Colonic mucosa (tissue), 4 donors: ENCODE data around the gene ADCY2. TPM values are rescaled to one million over a fixed set of nuclear protein-coding genes. Genes with fewer than 3 reads are reported as not detected.

ENCODE experiments used
- DNase-seq: peaks from one replicate; pipeline ENCODE4 v3.0.0-alpha.2; 2020
- H3K27ac ChIP-seq: fragments of 200-600 bp; one replicate; pipeline ENCODE4 v1.8.0; 2021
- H3K27me3 ChIP-seq: fragments of 200-600 bp; one replicate; pipeline ENCODE4 v1.8.0; 2021
- H3K36me3 ChIP-seq: fragments of 200-600 bp; one replicate; pipeline ENCODE4 v1.8.0; 2021
- H3K4me1 ChIP-seq: fragments of 200-600 bp; one replicate; pipeline ENCODE4 v1.8.0; 2021; ENCODE audit warnings: mild to moderate bottlenecking
- H3K4me3 ChIP-seq: fragments of 200-600 bp; one replicate; pipeline ENCODE4 v1.8.0; 2021
- H3K9ac ChIP-seq, 2 donors: one replicate each; pipeline ENCODE4 v1.7.0; 2013; ENCODE audit warnings: control low read depth in 2 of 2, low read depth in 2 of 2, low read length in 2 of 2
- H3K9me3 ChIP-seq: fragments of 200-600 bp; one replicate; pipeline ENCODE4 v1.8.0; 2021
- intact Hi-C: fragments of 100-400 bp; cut with DNase I; formaldehyde crosslinking; loops from one replicate; pipeline ENCODE4 v1.14.1; 2022
- total RNA-seq, 2 donors: library from RNA; stranded (reverse); fragmentation: NEBNext Ultra II Directional in 1 of 2; extraction: Animal tissue kit (Norgen Biotek cat#: 25700) in 1 of 2; gene quantifications; one replicate each; pipeline ENCODE4 v1.2.1, GENCODE V29; 2021
- TF ChIP-seq, protein P1 (sequence below): fragments of 200-600 bp; IDR thresholded peaks from one replicate; pipeline ENCODE4 v1.8.0; 2022; ENCODE audit warnings: antibody characterized with exemption, mild to moderate bottlenecking
- donor health status: healthy.
- donor health status: DM: no; HTN: no; CAD: no.
- donor health status: DM: no; HTN: no; CAD: no.

ADCY2 gene
- total RNA-seq, 2 donors from 2014 or later, result 0.67 to 1.9 TPM

DNA sequence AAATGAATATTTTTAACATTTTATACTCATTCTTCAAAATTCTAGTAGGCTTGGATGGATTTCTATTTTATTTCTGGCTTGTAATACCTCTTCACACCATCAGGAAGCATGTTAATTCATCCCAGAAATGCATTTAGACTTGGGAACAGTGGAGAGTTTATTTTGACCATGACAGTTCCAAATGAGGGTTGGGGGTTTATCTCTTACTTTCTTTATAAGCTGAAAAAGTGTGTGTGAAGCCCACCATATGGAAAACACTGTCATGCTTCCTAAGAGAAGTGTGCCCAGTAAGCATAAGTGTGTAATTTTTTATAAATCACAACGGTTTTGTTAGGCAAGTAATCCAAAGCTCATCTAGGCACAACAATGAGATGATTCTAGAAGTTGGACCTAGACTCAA, 215.6 kb downstream of the ADCY2 start:
- Histone ChIP-seq H3K9me3 (no peaks in the 10 kb centered on the region), H3K9ac (no peak overlapping the region), H3K36me3 (no peaks in the 10 kb centered on the region), H3K4me1 (no peaks in the 10 kb centered on the region), H3K27ac (no peak overlapping the region), H3K27me3 (no peaks in the 10 kb centered on the region), H3K4me3 (no peak overlapping the region)
- intact Hi-C loops, result no loop called here
- DNase-seq, result no peak
- TF ChIP-seq, protein P1, sequence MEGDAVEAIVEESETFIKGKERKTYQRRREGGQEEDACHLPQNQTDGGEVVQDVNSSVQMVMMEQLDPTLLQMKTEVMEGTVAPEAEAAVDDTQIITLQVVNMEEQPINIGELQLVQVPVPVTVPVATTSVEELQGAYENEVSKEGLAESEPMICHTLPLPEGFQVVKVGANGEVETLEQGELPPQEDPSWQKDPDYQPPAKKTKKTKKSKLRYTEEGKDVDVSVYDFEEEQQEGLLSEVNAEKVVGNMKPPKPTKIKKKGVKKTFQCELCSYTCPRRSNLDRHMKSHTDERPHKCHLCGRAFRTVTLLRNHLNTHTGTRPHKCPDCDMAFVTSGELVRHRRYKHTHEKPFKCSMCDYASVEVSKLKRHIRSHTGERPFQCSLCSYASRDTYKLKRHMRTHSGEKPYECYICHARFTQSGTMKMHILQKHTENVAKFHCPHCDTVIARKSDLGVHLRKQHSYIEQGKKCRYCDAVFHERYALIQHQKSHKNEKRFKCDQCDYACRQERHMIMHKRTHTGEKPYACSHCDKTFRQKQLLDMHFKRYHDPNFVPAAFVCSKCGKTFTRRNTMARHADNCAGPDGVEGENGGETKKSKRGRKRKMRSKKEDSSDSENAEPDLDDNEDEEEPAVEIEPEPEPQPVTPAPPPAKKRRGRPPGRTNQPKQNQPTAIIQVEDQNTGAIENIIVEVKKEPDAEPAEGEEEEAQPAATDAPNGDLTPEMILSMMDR, result no peak

DNA sequence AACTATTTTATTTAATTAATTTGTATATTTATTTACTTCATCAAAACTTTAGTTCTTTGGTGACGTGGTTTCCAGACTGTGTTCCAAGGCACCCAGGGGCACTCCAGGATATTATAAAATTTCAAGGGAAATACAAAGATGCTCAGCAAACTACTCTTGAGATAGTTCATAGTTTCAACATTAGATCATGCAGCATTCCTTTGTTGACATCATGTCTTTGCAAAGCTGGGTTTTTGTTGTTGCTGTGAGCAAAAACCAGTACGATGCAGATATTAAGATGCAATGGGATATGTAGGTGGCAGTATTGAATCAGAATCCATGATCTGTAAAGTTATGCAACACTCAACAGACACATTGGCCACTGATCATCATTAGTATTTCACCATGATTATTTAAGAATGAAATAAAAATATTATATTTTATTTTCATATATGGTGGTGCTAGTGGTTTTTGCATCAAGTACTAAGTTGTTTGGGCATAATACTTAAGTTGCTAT, 219.7 kb downstream of the ADCY2 start:
- intact Hi-C loops, result no loop called here
- H3K4me1 ChIP-seq, result no peaks in the 10 kb centered on the region
- TF ChIP-seq, protein P1, result no peak
- H3K36me3 ChIP-seq, result no peaks in the 10 kb centered on the region
- DNase-seq, result no peak
- no peak overlapping the region for H3K4me3 ChIP-seq
- no peaks in the 10 kb centered on the region for H3K27me3 ChIP-seq
- H3K27ac ChIP-seq, result no peak overlapping the region
- no peaks in the 10 kb centered on the region for H3K9me3 ChIP-seq
- no peak overlapping the region for H3K9ac ChIP-seq

DNA sequence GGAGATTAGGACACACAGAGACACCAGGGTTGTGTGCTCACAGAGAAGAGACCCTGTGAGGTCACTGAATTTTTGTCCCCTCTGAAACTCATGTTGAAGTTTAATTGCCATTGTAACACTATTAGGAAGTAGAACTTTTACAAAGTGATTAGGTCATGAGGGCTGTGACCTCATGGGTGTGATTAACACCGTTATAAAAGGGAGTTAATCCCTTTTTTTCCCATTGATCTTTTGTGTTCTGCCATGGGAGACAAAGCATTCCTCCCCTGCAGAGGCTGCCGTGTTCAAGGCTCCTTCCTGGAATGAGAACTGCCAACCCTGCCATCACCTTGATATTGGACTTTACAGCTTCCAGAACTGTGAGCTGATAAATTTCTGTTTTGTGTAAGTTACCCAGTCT, 221.0 kb downstream of the ADCY2 start:
- TF ChIP-seq, protein P1, result no peak
- Histone ChIP-seq H3K27ac (no peak overlapping the region), H3K9me3 (no peaks in the 10 kb centered on the region), H3K27me3 (no peaks in the 10 kb centered on the region), H3K4me3 (no peak overlapping the region), H3K36me3 (no peaks in the 10 kb centered on the region), H3K4me1 (no peaks in the 10 kb centered on the region), H3K9ac (no peak overlapping the region)
- no peak for DNase-seq
- intact Hi-C loops, result no loop called here

DNA sequence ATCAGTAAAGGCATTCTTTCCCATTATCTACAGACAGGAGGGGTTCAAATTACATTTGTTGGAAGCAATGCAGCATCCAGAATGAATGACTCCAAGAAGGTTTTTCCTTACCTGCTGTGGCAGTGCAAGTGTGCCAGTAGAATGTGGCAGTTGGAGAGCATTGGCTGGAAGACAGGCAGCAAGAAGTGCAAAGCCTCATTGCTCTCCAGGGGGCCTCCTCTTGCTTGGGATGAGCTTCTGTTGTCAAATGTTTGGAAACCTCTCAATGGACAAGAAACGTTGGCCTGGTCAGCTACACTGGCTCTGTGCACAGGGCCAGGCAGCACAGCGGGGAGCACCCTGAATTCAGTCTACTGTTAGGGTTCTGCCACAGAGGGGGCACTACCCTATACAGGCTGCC, 226.6 kb downstream of the ADCY2 start:
- no peak overlapping the region for H3K9ac ChIP-seq
- H3K4me3 ChIP-seq, result no peak overlapping the region
- no peaks in the 10 kb centered on the region for H3K27me3 ChIP-seq
- DNase-seq, result no peak
- H3K27ac ChIP-seq, result no peak overlapping the region
- H3K9me3 ChIP-seq, result no peaks in the 10 kb centered on the region
- intact Hi-C loops, result no loop called here
- no peaks in the 10 kb centered on the region for H3K4me1 ChIP-seq
- H3K36me3 ChIP-seq, result no peaks in the 10 kb centered on the region
- TF ChIP-seq, protein P1, result no peak

DNA sequence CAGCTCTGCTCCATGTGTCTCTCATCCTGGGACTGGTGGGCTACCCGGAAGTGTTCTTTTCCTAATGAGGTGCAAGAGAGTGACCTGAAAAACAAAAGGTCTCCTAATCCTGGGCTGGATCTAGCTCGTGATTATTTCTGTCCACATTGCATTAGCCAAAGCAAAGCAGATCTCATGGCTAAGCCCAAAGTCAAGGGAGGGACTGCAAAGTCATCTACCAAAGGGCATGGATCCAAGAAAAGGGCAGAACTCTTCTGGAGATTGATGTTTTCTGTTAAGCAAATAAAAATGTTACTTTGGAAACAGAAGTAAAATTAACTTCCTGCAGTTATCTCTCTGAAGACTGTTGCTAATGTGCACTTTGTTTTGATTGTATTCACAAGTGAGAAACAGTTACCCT, 229.8 kb downstream of the ADCY2 start:
- TF ChIP-seq, protein P1, result no peak
- Histone ChIP-seq H3K4me1 (no peaks in the 10 kb centered on the region), H3K27me3 (no peaks in the 10 kb centered on the region), H3K9me3 (no peaks in the 10 kb centered on the region), H3K27ac (no peak overlapping the region), H3K4me3 (no peak overlapping the region), H3K9ac (no peak overlapping the region), H3K36me3 (no peaks in the 10 kb centered on the region)
- no peak for DNase-seq
- intact Hi-C loops, result no loop called here

DNA sequence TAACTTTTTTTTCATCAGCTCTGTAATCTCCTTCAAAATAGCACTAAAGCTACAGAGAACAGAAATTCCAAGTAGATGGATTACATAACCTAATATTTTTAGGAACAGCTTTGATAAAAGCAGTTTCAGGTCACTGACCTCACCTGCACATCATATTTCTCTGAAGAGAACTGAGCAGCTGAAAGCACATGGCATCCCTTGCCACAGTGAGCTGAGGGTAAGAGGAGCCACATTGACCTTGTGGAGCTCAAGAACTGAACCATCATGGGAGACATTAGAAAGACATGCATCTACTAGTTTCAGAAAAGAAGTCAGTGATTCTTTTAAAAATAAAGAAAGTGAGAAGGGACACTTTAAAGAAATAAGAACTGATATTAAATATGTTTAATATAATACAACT, 232.3 kb downstream of the ADCY2 start:
- Histone ChIP-seq H3K27ac (no peak overlapping the region), H3K27me3 (no peaks in the 10 kb centered on the region), H3K4me1 (no peaks in the 10 kb centered on the region), H3K9me3 (no peaks in the 10 kb centered on the region), H3K36me3 (no peaks in the 10 kb centered on the region), H3K4me3 (no peak overlapping the region), H3K9ac (no peak overlapping the region)
- no peak for DNase-seq
- TF ChIP-seq, protein P1, result no peak
- intact Hi-C loops, result no loop called here
